Activated T-helper 1 cell treated with Interleukin-2 at 50 U/mL for 16 hours (primary cell): ENCODE data around the gene TPRG1L.

Experiments
- DNase-seq: peaks from one replicate; pipeline ENCODE4 v3.0.0-alpha.2; 2020; ENCODE audit warnings: low read depth

The TPRG1L gene

GRCh38 chr1:3663999-3664699 is 39.3 kb downstream of the TPRG1L start:
- no peak for DNase-seq

DNA sequence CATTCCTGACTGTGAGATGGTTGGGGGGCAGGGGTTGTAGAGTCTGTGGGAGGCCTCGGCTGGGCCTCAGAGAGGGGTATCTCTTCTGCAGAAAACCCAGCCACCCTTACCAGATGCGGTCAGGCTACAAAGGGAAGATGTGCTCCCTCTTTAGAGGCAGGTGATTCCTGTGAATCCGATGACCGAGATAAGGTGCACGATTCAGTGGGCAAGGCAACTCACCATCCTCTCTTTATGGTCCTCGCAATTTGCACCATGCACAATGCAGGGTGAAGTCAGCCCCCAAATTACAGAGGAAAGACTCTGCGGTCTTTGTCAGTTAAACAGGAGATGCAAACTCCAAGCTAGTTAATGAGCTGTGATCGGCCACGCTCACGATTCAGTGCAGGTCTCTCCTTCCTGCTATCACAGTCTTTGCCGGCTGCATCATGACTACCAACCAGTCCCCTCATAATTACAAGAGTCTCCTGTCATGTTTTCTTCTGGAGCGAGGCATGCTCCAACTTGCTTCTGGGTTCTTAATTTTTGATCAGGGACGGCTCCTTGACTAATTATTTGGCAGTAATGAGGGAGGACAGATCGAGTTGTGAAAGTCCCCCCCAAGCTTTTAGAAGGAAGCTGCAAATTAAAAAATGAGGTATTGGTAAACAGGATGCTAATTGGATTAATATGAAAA is 40.0 kb downstream of the TPRG1L start:
- no peak for DNase-seq

- DNase-seq = no peak
These were observed 43.3 kb downstream of the TPRG1L start for GRCh38 chr1:3668148-3668547.

GRCh38 chr1:3668585-3669300 is 43.9 kb downstream of the TPRG1L start:
- DNase-seq = no peak

GRCh38 chr1:3669421-3669821 is 44.6 kb downstream of the TPRG1L start:
- DNase-seq = no peak

- no peak for DNase-seq
These were observed 45.2 kb downstream of the TPRG1L start for GRCh38 chr1:3669971-3670431.

GRCh38 chr1:3670823-3671265 is 46.0 kb downstream of the TPRG1L start:
- DNase-seq = no peak

- DNase-seq = no peak
These were observed 46.8 kb downstream of the TPRG1L start for GRCh38 chr1:3671371-3672180.

DNA sequence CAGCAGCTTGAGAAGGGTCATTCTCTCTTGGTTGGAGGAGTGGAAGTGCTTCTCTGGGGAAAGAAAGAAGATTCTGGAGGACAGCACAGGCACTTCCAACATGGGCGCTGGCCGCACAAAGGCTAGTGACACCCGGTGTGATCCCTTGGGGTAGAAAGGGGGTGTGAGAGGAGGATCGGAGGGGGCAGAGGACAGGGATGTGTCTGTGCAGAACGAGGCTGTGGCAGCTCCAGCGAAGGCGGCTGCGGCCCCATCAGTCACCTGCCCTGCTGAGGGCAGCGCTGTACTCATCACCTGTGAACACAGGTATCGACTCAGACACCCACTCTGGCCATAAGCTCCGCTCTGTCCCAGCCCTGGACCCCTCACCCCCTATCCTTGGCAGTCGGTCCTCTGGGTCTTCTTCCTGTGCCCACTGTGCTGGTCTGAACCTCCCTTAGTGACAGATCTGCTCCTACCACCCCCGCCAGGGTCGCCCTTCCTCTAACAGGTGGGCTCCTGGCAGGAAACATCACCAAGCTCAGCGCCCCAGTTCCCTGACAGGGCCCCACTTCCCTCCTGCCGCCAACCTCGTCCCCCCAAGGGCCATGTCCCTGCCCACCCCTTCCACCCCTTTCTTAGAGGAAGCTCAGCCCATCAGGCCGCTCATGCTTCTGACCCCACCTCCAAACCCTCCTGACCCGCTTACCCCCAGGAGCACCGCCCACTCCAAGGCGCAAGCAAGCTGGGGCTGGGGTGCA is 47.6 kb downstream of the TPRG1L start:
- DNase-seq = no peak

DNA sequence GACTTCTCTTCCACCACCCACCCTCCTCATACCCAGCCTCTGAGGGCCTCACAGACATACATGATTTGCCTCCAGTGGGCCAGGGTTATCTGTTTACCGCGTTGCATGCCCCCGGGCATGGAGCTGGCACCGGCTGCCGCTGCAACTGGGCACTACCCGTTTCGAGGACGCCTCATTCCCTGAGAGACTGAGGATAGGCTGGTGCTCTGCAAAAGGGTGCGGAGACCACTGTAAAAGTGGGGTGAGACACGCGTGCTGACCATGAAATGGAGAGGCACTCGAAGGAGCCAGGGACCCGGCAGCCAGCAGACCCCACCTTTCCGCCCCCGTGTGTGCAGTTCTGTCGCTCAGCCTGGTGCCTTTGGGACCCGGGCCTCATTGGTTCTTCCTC is 48.2 kb downstream of the TPRG1L start:
- no peak for DNase-seq

DNA sequence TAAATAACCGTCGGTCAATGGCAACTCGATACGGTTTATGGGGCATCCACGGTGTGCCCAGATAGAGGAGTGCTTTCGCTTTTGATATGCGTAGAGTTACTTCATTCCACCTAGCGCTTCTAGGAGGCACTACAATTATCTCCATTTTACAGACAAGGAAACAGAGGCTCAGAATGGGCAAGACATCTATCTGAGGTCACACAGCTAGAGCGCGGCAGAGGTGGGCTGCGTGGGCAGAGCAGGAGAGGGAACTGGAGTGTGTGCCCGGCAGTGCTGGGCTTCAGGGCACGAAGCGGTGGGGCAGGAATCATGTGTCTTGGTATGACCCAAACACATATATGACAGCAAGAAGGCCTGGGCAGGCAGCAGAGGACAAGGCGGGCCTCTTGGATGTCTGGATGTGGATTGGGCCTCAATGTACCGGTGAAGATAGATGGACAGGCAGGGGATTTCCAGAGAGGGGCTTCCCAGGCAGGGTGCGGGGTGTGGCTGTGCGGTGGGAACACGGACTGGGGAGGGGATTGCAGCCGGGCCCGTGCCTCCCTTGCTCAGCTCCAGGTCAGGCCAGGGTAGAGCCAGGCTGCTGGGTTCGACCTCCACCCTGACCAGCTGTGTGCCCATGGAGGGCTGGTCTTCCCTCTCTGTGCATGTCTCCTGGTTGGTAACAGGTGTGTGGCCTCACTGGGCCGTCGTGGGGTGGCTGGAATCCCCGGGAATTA is 48.7 kb downstream of the TPRG1L start:
- no peak for DNase-seq

DNA sequence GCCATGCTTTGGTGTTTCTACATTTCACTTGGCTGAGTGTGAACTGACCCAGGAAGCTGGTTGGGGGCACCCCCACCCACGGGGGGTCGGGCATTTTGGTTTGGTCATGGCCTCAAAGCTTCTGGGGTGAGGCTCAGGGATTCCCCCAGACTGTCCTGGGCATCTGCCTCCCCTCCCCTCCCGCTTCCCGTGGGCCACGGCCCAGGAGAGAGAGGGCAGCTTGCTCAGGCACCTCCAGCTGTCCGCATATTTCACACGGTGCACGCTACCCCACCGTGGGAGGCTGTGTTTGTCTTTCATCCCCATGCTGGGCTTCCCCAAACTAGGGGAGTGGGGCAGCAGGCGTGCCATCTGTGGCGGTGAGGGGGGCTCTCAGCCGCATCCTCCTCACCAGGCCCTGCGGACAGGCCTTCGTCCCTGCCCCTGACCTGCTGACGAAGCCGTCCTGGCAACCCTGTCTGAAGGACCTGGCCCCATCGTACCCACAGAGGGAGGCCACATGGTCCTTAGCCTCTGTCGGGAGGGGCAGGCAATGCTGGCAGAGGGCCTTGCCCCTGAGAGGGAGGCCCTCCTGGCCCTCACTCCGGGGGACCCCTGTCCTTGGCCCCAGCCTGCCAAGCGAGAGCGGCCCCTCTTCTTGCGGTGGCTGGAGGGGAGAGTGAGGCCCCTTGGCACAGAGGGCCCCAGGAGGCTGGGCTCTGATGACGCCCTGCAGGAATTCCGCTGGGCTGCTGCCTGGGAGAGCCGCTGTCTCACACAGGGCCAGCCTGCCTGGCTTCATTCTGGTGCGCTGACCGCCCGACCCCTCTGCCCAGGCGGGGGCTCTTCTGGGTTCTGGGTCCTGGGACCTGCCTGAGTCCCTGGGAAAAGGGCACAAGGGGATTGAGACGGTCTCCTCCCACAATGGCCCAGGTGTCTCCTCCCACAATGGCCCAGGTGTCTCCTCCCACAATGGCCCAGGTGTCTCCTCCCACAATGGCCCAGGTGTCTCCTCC is 49.6 kb downstream of the TPRG1L start:
- DNase-seq = no peak

- no peak for DNase-seq
These were observed 50.6 kb downstream of the TPRG1L start for GRCh38 chr1:3675436-3675835.

DNA sequence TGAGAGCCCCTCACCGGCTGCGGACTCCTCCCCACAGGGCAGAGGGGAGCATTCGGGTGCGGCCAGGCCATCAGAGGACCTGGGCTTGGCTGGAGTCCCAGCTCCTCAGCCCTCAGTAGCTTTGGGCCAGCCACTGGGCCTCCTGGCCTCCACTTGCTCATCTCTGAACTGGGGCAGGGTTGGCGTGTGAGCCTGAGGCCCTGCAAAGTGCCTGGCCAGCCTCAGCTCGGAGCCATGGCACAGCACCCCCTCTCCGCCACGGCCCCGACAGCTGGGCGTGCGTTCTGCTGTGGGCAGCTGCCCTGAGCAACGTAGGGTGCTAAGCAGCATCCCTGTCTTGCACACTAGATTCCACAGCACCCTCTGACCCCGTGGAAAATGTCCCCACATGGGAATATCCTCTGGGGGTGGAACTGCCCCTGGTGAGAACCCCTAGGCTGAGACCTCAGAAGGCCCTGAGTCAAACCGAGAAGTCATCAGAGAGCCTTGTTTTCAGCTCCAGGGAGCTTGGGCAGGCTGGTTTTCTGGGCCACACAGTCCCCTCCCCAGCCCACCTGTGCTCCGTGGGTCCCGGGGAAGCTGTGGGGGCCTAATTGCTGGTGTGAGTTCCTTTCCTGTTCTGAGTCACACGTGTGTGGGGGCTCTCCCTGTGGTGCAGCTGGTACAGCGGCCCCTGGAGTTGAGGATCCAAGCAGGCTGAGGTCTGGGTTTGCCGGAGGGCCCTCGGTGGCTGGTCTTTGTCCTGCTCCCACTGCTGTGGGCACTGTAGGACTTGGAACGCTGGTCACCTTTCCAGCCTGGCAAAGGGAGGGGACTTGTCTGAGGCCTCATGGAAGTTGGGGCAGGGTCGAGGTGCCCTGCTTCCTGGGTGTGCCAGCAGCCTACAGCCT is 52.0 kb downstream of the TPRG1L start:
- DNase-seq = no peak

DNA sequence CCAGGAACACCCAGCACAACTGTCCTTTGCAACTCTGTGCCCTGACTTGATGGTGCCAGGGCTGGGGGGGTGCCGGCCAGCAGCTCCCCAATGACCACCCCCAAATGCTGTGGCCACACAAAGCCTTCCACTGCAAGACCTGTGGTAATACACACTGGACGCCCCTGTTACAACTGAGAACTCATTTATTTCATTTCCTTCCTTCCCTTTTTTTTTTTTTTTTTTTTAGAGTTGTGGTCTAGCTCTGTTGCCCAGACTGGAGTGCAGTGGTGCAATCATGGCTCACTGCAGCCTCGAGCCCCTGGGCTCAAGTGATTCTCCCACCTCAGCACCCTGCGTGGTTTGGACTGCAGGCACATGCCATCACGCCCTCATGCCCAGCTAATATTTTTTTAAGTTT is 52.7 kb downstream of the TPRG1L start:
- no peak for DNase-seq

GRCh38 chr1:3678361-3679097 is 53.7 kb downstream of the TPRG1L start:
- no peak for DNase-seq

GRCh38 chr1:3679098-3679555 is 54.3 kb downstream of the TPRG1L start:
- no peak for DNase-seq
